GM19463 (cell line): ENCODE results near the gene COX8A.

Experiments used
- ATAC-seq: cut with Tn5 transposase; IDR thresholded peaks from one replicate; pipeline ENCODE4 v1.9.1; 2021; ENCODE audit warnings: mild to moderate bottlenecking, moderate library complexity; ENCODE audit not compliant: unreplicated experiment

The COX8A gene

DNA sequence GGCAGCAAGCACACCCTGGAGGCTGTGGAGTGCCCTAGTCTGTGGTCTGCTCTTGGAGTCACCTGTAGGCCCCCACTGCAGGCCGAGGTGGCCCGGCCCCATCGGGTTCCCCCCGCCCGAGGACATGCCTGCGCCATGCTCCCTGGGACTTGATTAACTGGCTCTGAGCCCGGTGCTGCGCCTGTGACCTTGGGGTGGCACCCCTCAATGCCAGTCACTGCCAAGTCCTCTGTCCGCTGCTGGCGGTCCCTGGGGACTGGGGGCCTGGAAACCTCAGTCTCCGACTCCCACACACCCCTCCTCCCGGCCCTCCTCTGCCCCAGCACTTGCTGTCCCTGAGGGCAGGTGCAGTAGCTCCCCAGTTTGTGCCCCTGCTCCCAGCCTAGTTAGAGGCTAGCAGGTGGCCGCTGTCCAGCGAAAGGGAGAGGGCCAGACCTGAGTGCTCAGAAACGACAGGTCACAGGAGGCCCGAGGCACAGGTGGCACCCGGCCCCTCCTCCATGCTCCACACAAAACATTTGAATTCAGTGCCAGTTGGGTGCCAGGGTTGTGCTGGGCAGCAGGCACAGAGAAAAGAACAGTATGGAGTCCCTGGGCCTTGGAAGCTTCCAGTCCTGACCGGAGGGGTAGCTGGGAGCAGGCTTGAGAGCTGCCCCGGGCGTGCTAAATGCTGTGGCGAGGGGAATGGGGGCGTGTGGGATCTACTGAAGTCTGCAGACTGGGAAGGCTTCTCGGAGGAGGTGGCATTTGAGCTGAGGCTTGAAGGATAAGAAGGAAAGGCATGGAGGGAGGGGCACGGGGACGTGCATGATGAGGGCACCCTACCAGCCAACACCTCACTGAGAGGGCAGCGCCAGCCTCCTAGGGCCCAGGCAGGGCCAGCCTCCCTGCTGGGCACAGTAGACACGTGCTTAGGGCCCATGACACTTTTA is 45.0 kb downstream of the COX8A start:
- ATAC-seq = no peak

DNA sequence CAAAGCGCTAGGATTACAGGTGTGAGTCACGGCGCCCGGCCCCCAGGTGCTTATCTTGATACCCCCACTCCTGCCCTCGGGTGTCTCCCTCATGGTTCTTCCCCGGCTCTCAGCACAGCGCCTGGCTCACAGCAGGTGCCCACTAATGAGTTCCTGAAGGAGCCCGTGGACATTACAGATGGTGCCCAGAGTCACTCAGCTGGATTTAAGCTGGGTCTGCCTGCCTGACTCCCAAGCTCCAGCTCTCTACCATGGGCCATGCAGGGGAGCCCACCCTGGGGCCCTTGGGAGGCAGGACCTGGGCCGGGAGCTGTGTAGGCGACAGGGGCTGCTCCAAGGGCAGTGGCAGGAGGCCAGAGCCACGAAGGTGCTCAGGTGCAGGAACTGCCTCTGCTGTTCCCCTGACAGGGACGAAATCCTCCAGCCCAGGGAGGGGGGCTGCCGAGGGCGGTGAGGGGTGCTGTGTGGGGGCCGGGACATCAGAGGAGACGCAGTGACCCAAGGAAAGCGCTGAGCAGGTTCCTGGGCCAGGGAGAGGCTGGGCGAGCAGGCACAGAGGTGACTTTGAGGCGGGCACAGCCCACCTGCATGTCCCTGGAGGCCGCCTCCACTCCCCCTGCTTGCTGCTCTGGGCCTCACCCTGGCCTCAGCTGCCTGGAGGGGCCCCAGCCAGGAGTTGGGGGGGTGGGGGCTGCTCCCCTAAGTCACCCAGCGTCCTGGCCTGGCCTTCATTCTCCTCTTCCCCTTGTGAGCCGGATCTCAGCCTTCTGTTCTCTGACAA is 46.7 kb downstream of the COX8A start:
- no peak for ATAC-seq

DNA sequence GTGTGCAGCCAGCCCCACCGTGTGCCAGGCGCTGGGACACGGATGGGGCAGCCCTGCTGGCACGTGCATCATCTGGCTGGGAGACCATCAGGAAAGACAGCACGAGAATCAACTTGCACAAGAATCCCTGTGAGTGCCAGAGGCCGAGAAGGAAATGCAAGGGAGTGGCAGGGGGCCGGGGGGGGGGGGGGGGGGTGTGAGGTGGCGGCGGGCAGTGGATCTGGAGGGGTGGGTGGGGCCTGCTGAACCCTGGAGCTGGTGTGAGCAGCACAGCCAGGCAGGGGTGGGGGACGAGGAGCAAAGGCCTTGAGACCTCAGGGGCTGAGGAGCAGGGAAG is 47.3 kb downstream of the COX8A start:
- no peak for ATAC-seq

DNA sequence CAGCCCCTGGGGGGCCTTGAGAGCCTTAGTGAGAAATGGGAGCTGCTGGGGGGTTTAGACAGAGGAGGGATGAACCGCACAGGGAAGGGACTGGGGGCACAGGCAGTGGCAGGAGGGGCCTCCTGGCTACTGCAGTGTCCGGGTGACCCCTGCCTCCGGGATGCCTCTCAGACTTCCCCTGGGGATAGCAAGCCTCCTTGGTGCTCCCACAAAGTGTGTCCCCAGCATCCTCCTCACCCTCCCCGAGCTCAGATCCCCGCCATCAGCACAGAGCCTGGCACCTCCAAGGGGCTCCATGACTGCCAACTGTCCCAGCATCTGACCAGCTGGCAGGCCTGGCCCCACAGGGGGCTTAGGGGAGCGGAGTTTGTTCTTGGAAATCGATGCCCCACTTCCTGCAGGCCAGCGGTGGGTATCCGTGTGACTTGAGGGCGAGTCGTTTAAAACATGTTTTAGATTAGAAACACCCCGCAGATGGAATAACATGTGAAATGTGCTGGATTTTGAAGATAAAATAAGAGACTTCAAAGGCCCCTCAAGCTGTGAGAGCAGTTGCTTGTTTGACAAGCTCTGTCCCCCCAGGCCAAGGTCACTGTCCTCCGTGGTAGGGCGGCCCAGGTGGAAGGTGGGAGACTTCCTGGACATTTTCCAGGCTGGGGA is 47.8 kb downstream of the COX8A start:
- no peak for ATAC-seq

DNA sequence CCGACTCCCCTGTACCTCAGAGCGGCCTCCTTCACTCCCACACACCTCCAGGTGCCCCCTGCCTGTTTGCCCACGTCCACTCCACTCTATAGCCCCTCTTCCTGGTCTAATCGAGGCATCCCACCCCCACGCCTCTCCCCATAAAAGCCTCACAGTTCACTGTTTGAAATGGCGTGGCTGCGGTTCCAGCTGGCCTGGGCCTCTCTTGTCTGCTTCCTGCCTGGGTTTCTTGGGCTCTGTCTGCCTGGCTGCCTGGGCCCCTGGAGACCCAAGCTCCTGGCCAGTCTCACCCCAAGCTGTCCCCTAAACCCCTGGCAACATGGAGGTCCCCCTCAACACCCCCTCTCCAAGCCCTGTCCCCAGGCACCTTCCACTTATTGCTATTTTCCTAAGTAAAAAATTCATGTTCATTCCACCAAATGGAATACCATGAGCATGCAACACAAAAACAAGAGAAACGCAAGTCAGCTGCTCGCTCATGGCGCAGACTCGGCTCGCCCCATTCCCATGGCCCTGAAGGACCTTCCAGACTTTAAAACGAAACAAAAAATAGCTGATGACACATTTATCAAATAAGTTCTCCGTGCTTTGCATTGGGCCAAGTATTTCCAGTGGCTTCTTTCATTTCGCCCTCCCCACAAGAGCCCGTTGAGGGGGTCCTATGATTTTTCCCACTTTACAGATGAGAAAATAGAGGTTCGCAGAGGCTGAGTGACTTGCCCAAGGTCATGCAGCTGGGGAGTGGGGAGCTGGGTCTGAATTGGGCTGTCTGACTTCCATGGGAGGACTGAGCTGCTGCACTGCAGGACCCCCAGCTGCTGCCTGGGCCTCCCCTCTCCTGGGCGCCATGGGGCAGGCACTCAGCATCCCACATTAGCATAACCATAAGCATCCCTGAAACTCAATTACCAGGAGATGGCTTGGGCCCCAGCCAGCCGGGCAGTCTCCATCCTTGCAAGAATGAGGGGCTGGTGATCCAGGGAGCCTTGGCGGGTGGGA is 49.6 kb downstream of the COX8A start:
- ATAC-seq = no peak

DNA sequence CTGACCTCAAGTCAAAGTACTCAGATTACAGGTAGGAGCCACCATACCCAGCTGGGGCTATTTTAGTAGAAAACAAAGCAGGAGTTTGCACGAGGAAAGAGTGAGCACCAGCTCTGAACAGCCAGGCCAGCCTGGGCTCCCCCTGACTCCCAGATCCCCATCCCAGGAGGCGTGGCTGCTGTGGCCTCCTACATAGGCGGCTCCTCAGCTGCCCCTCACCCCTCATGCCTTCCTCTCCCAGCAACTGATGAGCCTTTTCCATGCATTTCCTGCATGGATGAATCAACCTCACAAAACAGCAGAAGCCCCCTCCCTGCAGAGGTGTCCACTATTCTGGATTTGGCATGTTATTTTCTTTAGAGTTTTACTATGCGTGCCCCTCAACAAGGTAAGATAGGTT is 50.8 kb downstream of the COX8A start:
- ATAC-seq = no peak
